ENCODE measurements around the gene LCN6.
"Not testable (repeated sequence)": the region's sequence is repeated elsewhere in the genome, so short reads cannot be mapped to it uniquely, and the experiment has no call there.

The LCN6 gene

GRCh38 chr9:136760424-136760823, 12.1 kb upstream of the LCN6 start:
- DNase-seq (ENCODE audit: low read depth in 2 of 2, low spot score in 1 of 2), result no peak

DNA sequence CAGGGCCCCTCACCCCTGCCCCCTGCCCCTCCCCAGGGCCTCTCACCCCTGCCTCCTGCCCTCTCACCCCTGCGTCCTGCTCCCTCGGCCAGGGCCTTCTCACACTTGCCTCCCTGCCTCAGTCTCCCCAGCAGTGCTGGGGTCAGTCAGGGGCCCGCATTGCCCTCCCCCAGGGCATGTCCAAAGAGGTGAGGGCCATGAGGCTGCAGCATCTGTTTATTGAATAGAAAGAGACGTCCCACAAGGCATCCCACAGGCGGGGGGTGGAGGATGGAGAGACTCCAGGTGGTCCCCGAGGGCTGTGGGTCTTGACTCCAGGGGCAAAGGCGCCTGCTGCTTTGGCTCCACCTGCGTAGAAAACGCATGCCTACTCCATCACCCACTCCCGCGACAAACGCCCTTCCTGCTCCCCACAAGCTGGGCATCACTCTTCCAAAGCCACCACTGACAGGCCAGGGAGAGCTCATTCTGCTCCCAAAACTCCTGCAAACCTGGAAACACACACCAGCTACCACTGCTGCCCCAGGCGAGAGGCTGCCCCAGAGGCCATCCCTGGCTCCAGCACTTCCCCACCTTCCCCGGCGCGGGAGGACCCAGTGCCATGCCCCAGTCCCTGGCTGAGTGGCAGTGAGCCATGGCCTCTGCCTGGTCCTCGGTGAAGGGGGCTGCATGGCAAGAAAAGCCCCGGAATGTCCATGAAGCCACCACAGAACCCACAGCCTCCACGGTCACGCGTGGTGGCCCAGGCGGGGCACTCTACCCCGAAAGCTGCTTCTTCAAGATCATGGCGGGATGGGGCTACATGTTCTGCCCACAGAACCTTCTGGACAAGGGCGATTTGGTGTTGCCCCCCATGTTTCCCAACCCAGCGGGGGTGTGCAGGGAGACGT, 11.4 kb upstream of the LCN6 start:
- DNase-seq (ENCODE audit: low read depth in 2 of 2, low spot score in 1 of 2), result no peak

DNA sequence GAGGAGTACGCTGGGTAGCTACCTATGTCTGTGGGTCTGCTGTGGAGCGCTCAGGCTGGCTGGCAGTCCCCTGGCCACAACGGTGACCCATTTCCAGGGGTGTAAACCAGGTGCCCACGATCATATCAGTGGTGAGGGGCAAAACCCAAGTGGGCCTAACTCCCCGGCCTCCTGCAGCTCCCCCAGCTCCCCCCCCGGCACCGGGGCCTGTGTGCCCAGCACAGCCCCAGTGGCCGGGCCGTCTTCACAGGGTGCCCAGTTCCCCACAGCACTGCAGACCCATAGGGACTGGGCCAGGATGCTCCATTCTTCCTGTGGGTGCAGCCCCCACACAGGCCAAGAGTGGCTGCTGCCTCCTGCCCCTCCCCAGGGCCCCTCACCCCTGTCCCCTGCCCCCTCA, 10.7 kb upstream of the LCN6 start:
- no peak for DNase-seq (ENCODE audit: low read depth in 2 of 2, low spot score in 1 of 2)

GRCh38 chr9:136757751-136758140, 9.4 kb upstream of the LCN6 start:
- no peak for DNase-seq (ENCODE audit: low read depth in 2 of 2, low spot score in 1 of 2)

DNA sequence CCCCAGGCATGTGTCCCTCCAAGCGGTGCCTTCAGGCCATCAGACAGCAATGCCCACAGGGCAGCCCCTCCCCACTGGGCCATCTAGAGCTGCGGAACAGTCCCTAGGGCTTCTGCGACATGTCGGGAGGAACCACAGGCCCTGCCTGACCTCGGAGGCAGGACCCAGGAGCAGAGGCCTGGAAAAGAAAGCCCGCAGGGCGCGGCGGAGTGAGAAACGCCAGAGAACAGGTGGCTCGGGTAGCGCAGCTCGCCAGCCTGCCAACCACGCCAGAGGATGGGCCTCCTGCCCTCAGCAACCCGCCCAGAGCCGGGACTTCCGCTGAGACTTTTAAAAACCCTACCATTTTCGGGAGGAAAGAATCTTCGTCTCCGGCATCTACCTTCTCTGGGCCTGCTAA, 9.0 kb upstream of the LCN6 start:
- no peak for DNase-seq (ENCODE audit: low read depth in 2 of 2, low spot score in 1 of 2)

DNA sequence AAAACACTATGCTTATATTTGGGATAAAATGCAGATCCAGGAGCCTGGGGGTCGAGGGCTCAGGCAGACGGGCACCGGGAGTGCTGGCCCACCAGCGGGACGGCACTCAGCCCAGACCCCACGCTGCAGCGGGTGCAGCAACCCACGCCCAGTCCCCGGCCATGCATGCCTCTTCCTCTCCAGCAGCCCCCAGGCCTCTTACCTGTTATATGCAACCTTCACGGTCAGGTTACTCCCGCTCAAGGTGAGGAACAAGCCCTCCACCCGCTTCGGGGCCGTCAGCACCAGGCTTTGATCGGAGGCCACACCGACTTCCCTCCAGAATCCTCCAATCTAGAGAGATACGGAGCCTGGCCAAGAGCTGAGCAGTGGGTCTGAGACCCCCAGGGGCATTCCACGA, 8.5 kb upstream of the LCN6 start:
- no peak for DNase-seq (ENCODE audit: low read depth in 2 of 2, low spot score in 1 of 2)

GRCh38 chr9:136756134-136756438, 7.8 kb upstream of the LCN6 start:
- no peak for DNase-seq (ENCODE audit: low read depth in 2 of 2, low spot score in 1 of 2)

GRCh38 chr9:136755302-136756133, 7.2 kb upstream of the LCN6 start:
- not testable (repeated sequence) for DNase-seq (ENCODE audit: low read depth in 2 of 2, low spot score in 1 of 2)

DNA sequence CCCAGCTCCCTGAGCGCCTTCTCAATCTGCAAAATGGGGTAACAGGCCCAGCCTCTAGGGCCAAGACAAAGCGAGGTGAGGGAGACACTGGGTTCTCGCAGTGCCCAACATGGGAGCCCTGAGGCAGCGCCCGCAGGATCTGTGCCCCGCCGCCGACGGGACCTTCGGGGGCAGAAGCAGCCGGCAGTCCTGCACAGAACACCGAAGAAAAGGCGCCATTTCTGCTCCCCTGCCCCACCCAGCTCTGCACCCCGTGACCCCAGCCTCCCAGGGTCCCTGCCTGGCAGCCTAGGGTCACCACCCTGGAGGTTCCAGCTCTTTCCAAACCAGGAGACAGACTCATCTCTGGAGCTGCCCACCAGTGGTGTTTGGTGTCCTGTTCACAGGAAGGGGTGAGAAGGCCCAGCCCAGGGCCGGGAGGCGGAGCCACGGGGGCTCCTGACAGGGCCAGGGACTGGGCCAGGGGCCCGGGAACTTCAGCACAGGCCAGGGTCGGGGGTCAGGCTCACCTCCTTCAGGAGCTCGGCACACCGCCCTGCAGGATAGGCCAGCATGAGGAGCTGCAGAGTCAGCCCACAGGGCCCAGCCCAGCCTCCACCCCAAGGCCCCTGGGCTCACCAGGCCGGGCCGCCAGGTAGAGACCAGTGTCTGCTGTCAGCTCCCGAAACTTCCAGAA, 6.4 kb upstream of the LCN6 start:
- no peak for DNase-seq (ENCODE audit: low read depth in 2 of 2, low spot score in 1 of 2)

- DNase-seq (ENCODE audit: low read depth in 2 of 2, low spot score in 1 of 2), result no peak
These were observed 5.8 kb upstream of the LCN6 start for GRCh38 chr9:136754059-136754572.

GRCh38 chr9:136753371-136754058, 5.2 kb upstream of the LCN6 start:
- no peak for DNase-seq (ENCODE audit: low read depth in 2 of 2, low spot score in 1 of 2)

DNA sequence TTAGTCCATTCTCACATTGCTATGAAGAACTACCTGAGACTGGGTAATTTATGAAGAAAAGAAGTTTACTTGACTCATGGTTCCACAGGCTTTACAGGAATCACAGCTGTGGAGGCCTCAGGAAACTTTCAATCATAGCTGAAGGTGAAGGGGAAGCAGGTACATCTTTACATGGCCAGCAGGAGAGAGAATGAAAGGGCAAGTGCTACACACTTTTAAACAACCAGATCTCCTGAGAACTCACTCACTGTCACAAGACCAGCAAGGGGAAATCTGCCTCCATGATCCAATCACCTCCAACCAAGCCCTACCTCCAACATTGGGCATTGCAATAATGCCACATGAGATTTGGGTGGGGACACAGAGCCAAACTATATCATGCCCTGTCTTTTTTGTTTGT, 3.5 kb upstream of the LCN6 start:
- no peak for DNase-seq (ENCODE audit: low read depth in 2 of 2, low spot score in 1 of 2)

- DNase-seq (ENCODE audit: low read depth in 2 of 2, low spot score in 1 of 2), result no peak
These were observed 2.9 kb upstream of the LCN6 start for GRCh38 chr9:136751244-136751643.

DNA sequence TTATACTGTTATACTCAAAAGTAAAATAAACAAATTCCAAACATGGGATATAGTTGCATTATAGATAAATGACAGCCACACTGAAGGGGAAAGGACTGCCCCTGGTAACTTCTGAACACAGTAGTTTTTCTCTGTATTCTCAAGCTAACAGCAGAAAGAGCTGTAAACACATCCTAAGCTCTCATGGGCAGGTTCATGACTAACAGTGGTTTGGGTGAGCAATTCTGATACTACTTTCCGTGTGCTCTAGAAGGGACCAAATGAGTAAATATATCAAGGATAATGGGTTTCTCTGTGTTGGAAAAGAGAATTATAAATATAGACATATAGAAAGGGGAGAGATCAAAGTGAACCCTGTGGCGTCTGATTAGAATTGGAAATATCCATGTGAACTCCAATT, 2.2 kb upstream of the LCN6 start:
- DNase-seq (ENCODE audit: low read depth in 2 of 2, low spot score in 1 of 2), result no peak

DNA sequence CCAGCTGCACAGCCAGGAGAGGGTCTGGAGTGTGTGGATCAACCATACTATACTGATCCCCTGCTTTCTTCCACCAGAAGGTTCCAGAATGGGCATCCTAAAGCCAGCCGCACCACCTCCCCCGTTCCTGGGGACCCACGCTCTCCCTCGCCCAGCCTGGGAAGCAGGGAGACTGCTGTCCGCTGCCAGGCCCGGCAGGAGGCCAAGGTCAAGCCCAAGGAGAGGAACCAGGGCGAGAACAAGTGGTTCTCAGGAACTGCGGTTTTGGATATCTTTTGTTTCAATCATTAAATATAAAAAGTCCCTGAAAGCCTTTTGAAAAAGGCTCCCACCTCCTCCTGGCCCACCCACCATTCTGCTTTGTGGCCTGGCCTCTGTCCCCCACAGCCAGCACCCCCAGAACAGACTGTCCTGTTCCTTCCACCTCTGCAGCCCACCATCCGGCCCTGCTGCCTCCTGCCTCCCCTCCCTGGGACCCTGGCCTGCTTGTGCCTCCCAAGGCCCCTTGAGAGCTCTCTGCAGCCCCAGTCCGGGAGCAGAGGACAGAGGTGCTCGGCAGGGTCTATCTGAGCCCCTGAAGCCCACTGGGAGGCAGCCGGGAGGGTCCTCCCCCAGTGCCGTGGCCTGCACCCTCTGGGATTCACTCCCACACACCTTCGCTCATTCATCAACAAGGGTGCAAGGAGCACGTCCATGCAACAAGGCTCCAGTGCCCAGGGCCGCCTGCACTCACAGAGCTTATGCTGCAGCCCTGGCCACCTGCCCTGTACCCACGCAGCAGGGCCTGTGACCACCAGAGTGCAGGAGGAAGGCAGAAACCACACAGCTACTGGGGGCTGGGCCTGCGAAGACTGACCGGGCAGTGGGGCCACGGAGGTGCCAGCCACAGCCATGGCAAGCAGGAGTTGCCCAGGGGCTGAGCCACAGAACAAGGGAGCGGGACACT, 614 bp upstream of the LCN6 start:
- DNase-seq (ENCODE audit: low read depth in 2 of 2, low spot score in 1 of 2), result no peak

DNA sequence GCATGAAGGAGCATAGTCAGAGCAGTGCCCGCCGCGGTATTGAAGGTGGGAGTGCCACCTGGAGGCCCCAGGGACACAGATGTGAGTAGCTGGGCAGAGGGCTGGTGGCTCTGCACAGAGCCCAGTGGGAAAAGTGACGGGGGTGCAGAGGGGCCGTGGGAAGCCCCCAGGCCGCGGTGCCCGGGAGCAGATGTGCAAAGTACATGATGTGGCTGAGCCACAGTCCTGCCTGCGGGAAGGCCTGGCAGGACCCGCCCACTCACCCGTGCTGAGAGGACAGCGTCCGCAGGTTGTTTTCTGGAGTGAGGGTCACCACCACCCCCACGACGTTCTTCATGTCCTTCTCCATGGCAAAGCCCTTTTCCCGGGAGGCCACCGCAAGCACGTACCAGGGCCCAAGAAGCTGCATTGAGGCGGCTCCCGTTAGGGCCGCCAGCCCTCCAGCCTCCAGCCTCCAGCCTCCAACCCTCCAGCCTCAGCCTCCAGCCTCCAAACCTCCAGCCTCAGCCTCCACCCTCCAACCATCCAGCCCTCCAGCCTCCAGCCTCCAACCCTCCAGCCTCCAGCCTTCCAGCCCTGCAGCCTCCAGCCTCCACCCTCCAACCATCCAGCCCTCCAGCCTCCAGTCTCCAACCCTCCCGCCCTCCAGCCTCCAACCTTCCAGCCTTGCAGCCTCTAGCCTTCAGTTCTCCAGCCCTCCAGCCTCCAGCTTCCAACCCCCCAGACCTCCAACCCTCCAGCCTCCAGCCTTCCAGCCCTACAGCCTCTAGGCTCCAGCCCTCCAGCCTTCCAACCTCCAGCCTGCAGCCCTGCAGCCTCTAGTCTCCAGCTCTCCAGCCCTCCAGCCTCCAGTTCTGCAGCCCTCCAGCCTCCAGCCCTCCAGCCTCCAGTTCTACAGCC, 914 bp downstream of the LCN6 start:
- no peak for DNase-seq (ENCODE audit: low read depth in 2 of 2, low spot score in 1 of 2)

- no peak for DNase-seq (ENCODE audit: low read depth in 2 of 2, low spot score in 1 of 2)
These were observed 1.7 kb downstream of the LCN6 start for GRCh38 chr9:136746621-136747020.

- no peak for DNase-seq (ENCODE audit: low read depth in 2 of 2, low spot score in 1 of 2)
These were observed 2.2 kb downstream of the LCN6 start for GRCh38 chr9:136746155-136746490.
